Activated effector memory CD4-positive, alpha-beta T cell treated with anti-CD3 and anti-CD28 coated beads, Interleukin-2, amount 50 U/mL, for 16 hours (primary cell): ENCODE results near the gene NUP43.
"Not testable (repeated sequence)": the region's sequence is repeated elsewhere in the genome, so short reads cannot be mapped to it uniquely, and the experiment has no call there.

Experiments used
- DNase-seq: peaks from one replicate; pipeline ENCODE4 v3.0.0-alpha.2; 2020

Gene NUP43

DNA sequence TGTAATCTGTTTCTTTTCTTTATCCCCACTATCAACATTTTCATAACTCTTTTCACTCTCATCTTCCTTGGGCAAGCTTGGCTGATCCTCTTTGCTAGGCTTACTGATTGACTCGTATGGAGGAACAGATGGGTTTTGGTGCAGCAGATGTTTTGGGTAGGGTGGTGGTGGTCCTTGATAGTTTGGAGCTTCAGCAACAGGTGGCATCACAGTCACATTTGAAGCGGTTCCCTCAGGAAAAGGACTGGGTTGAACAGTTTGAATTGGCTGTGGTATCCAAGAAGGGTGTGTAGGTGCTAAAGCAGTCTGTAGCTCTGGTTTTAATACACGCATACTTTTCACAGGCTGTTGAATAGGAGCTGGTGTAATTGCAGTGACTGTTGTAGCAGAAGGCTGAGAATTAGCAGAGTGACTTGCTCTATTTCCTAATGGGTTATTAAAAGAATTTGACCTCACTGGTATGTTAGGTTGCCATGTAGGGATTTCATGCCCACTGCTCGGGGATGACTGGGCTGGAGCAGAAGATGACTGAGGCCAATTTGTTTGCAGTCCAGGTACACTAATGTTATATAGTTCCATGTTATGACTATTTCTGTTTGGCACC lies 63.0 kb downstream of the NUP43 start:
- DNase-seq: no peak

DNA sequence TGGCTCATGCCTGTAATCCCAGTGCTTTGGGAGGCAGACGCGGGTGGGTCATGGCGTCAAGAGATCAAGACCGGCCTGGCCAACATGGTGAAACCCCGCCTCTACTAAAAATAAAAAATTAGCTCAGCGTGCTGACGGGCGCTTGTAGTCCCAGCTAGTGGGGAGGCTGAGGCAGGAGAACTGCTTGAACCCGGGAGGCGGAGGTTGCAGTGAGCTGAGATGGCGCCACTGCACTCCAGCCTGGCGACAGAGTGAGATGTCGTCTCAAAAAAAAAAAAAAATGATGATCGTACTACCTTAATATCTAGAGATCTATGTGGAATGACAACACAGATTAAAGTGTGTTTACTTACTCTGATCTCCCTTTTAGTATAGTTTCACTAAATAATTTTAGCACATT lies 64.5 kb downstream of the NUP43 start:
- not testable (repeated sequence) for DNase-seq

DNA sequence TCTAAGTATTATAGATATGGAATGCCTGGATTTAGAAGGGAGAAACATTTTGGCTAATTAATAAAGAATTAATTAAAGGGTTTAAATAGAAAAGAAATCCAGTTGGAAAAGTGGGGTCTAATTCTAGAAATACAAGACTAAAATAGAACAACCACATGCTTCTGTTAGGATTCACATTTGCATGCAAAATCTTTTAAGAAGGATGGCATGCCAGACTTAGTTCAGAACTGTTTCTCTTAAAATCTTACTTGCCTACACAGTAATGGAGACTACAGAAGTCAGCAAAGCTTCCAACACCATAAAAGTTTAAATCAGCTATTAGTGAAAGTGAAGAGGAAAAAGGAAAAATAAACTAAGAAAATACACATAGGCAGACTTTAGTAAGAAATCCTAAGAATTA lies 65.1 kb downstream of the NUP43 start:
- no peak for DNase-seq

GRCh38 chr6:149680503-149680902 lies 65.8 kb downstream of the NUP43 start:
- DNase-seq: no peak
